ENCODE results near the gene CYP1A1. TPM values are rescaled to one million over a fixed set of nuclear protein-coding genes. Genes with fewer than 3 reads are reported as not detected.

The CYP1A1 gene
- total and polyA plus RNA-seq, 2 of the 13 experiments (the other 11 are each of a cell fraction or from before 2014, with no cell fraction given): 7.9 to 8.0 TPM

DNA sequence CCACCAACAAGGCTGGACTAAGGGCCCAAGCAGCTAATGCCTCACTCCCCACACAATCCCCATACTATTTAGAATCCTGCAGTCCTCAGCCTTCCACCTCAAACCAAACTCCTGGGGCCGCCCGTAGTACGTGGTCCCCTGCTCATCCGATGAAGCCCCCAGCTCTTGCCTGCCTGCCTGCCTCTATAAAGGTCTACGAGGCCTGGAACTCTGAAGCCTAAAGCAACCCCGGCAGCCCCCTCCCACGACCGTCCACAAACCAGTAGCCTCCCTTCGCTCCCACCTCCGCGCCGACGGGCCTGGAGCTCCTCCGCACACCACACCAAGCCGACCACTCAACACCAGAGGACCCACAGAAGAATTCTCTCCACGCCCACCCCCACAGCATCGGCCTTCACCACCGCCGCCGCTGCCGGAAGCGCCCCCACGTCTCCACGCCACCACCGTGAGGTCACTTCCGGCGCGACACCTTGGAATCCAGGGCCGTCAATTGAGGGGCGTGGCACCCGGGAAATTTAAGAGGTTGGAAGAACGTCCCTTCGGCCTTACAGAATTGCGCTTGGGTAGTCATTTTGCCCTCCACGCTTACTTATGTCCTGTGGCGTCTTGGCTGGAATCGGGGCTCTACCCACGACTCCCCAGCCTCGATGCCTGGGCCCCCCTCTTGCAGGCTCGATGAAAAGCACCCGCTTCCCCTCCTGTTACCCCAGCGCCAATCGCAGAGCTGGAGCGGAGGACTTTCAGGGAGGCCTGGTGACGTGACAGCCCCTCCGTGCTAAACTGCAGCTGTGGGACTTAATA, 29.5 kb downstream of the CYP1A1 start, which contains the start of gene EDC3 (continued):
- TF ChIP-seq KDM5A (IDR thresholded peaks at IDR 0.05; ENCODE audit: borderline replicate concordance, low read length) (peak; percentile 96), ZBTB21 (CRISPR knock-in tag; IDR thresholded peaks at IDR 0.05) (peak; percentile 75; the same call in 1 of the 2 replicates), ZNF430 (CRISPR knock-in tag; IDR thresholded peaks at IDR 0.05) (peak; percentile 97), ZNF589 (CRISPR knock-in tag; conservative IDR thresholded peaks at IDR 0.05) (0 out of 2 replicates have a peak, but pooled peaks have one; percentile 50), TARDBP (CRISPR knock-in tag; IDR thresholded peaks at IDR 0.05) (peak; percentile 53; the same call in 1 of the 2 replicates), MXD4 (CRISPR knock-in tag; IDR thresholded peaks at IDR 0.05) (peak; percentile 85), ZNF501 (CRISPR knock-in tag; IDR thresholded peaks at IDR 0.05) (peak; percentile 80), AGO2 (optimal IDR thresholded peaks at IDR 0.05; ENCODE audit: low read depth, low read length) (no peak), ZNF17 (CRISPR knock-in tag; IDR thresholded peaks at IDR 0.05) (no peak), BCL6 (CRISPR knock-in tag; IDR thresholded peaks at IDR 0.05) (peak; percentile 38; the same call in 1 of the 2 replicates), ZNF709 (CRISPR knock-in tag; IDR thresholded peaks at IDR 0.05) (peak; percentile 46; the same call in 1 of the 2 replicates), SMAD3 (CRISPR knock-in tag; IDR thresholded peaks at IDR 0.05) (peak; percentile 58; the same call in 1 of the 2 replicates), SOX6 (IDR thresholded peaks at IDR 0.05) (no peak), SOX6 (CRISPR knock-in tag; IDR thresholded peaks at IDR 0.05) (0 out of 2 replicates have a peak, but pooled peaks have one; percentile 35), PHF20 (CRISPR knock-in tag; IDR thresholded peaks at IDR 0.05) (peak; percentile 99), GATAD2A (CRISPR knock-in tag; IDR thresholded peaks at IDR 0.05) (peak; percentile 49), MIER3 (CRISPR knock-in tag; IDR thresholded peaks at IDR 0.05; ENCODE audit: borderline replicate concordance) (peak; percentile 46; the same call in 1 of the 2 replicates), RBFOX2 (IDR thresholded peaks at IDR 0.05; ENCODE audit: low read depth, low read length) (peak; percentile 84), ZBTB3 (CRISPR knock-in tag; IDR thresholded peaks at IDR 0.05; ENCODE audit: borderline replicate concordance, low read depth) (peak; percentile 81; the same call in 1 of the 2 replicates)
- TF ChIP-seq, protein P1, sequence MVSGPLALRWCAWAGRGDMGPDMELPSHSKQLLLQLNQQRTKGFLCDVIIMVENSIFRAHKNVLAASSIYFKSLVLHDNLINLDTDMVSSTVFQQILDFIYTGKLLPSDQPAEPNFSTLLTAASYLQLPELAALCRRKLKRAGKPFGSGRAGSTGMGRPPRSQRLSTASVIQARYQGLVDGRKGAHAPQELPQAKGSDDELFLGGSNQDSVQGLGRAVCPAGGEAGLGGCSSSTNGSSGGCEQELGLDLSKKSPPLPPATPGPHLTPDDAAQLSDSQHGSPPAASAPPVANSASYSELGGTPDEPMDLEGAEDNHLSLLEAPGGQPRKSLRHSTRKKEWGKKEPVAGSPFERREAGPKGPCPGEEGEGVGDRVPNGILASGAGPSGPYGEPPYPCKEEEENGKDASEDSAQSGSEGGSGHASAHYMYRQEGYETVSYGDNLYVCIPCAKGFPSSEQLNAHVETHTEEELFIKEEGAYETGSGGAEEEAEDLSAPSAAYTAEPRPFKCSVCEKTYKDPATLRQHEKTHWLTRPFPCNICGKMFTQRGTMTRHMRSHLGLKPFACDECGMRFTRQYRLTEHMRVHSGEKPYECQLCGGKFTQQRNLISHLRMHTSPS (CRISPR knock-in tag; IDR thresholded peaks at IDR 0.05; ENCODE audit: low read depth): no peak
- TF ChIP-seq, protein P2, sequence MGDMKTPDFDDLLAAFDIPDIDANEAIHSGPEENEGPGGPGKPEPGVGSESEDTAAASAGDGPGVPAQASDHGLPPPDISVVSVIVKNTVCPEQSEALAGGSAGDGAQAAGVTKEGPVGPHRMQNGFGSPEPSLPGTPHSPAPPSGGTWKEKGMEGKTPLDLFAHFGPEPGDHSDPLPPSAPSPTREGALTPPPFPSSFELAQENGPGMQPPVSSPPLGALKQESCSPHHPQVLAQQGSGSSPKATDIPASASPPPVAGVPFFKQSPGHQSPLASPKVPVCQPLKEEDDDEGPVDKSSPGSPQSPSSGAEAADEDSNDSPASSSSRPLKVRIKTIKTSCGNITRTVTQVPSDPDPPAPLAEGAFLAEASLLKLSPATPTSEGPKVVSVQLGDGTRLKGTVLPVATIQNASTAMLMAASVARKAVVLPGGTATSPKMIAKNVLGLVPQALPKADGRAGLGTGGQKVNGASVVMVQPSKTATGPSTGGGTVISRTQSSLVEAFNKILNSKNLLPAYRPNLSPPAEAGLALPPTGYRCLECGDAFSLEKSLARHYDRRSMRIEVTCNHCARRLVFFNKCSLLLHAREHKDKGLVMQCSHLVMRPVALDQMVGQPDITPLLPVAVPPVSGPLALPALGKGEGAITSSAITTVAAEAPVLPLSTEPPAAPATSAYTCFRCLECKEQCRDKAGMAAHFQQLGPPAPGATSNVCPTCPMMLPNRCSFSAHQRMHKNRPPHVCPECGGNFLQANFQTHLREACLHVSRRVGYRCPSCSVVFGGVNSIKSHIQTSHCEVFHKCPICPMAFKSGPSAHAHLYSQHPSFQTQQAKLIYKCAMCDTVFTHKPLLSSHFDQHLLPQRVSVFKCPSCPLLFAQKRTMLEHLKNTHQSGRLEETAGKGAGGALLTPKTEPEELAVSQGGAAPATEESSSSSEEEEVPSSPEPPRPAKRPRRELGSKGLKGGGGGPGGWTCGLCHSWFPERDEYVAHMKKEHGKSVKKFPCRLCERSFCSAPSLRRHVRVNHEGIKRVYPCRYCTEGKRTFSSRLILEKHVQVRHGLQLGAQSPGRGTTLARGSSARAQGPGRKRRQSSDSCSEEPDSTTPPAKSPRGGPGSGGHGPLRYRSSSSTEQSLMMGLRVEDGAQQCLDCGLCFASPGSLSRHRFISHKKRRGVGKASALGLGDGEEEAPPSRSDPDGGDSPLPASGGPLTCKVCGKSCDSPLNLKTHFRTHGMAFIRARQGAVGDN (CRISPR knock-in tag; IDR thresholded peaks at IDR 0.05): peak; percentile 89
- TF ChIP-seq, protein P3, sequence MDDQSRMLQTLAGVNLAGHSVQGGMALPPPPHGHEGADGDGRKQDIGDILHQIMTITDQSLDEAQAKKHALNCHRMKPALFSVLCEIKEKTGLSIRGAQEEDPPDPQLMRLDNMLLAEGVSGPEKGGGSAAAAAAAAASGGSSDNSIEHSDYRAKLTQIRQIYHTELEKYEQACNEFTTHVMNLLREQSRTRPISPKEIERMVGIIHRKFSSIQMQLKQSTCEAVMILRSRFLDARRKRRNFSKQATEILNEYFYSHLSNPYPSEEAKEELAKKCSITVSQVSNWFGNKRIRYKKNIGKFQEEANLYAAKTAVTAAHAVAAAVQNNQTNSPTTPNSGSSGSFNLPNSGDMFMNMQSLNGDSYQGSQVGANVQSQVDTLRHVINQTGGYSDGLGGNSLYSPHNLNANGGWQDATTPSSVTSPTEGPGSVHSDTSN (CRISPR knock-in tag; IDR thresholded peaks at IDR 0.05; ENCODE audit: borderline replicate concordance): no peak
- TF ChIP-seq, protein P4, sequence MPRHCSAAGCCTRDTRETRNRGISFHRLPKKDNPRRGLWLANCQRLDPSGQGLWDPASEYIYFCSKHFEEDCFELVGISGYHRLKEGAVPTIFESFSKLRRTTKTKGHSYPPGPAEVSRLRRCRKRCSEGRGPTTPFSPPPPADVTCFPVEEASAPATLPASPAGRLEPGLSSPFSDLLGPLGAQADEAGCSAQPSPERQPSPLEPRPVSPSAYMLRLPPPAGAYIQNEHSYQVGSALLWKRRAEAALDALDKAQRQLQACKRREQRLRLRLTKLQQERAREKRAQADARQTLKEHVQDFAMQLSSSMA (CRISPR knock-in tag; IDR thresholded peaks at IDR 0.05): no peak
